ENCODE data around the gene ZC3H14.

DNA sequence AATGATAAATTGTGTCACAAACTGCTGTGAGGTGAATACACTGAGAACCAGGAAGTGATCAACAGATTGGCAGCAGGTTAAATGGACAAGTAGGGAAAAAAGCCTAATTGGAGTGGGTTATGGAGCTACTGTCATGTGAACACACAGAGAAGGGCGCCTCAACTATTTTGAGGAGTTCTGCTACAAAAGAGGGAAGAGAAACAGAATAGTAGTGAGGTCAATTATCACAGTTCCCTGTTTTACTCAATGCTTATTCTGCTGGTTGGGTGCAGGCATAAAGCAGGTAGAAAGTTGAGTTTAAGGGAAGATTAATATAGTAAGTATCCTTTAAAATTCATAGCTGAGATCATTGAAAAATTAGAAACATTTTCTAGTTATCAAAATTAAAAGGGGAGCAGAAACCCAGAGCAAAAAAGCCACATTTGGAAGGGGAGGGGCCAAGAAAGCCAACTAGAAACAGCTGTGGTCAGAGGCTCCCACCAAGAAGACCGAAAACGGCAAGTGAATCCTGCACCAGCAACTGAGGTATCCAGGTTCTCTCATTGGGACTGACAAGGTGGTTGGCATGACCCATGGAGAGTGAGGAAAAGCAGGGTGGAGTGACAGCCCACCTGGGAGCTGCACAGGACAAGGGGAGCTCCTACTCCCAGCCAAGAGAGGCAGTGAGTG, 105.7 kb downstream of the ZC3H14 start:
- no peak for TF ChIP-seq SIN3A (IDR thresholded peaks at IDR 0.05; ENCODE audit: borderline replicate concordance, insufficient read depth, low read length)
- TF ChIP-seq POLR2AphosphoS5 (IDR thresholded peaks at IDR 0.05; ENCODE audit: low read depth, low read length) = no peak
- no peak for TF ChIP-seq TAF1 (IDR thresholded peaks at IDR 0.05; ENCODE audit: borderline replicate concordance, insufficient read depth, low read length)
- TF ChIP-seq, protein P1, sequence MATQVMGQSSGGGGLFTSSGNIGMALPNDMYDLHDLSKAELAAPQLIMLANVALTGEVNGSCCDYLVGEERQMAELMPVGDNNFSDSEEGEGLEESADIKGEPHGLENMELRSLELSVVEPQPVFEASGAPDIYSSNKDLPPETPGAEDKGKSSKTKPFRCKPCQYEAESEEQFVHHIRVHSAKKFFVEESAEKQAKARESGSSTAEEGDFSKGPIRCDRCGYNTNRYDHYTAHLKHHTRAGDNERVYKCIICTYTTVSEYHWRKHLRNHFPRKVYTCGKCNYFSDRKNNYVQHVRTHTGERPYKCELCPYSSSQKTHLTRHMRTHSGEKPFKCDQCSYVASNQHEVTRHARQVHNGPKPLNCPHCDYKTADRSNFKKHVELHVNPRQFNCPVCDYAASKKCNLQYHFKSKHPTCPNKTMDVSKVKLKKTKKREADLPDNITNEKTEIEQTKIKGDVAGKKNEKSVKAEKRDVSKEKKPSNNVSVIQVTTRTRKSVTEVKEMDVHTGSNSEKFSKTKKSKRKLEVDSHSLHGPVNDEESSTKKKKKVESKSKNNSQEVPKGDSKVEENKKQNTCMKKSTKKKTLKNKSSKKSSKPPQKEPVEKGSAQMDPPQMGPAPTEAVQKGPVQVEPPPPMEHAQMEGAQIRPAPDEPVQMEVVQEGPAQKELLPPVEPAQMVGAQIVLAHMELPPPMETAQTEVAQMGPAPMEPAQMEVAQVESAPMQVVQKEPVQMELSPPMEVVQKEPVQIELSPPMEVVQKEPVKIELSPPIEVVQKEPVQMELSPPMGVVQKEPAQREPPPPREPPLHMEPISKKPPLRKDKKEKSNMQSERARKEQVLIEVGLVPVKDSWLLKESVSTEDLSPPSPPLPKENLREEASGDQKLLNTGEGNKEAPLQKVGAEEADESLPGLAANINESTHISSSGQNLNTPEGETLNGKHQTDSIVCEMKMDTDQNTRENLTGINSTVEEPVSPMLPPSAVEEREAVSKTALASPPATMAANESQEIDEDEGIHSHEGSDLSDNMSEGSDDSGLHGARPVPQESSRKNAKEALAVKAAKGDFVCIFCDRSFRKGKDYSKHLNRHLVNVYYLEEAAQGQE (IDR thresholded peaks at IDR 0.05; ENCODE audit: insufficient read depth in 1 of 2, low read depth in 2 of 2, low read length in 2 of 2) = no peak
- no peak for TF ChIP-seq FOXP2 (optimal IDR thresholded peaks at IDR 0.05; ENCODE audit: borderline replicate concordance, extremely low read depth, extremely low read length, insufficient read depth)
